GM18867 (cell line): ENCODE data around the gene WBP2.
"Not testable (repeated sequence)": the region's sequence is repeated elsewhere in the genome, so short reads cannot be mapped to it uniquely, and the experiment has no call there.

Experiments used
- ATAC-seq: cut with Tn5 transposase; IDR thresholded peaks from one replicate; pipeline ENCODE4 v1.9.1; 2021; ENCODE audit warnings: mild to moderate bottlenecking, moderate library complexity; ENCODE audit not compliant: unreplicated experiment

WBP2 gene

DNA sequence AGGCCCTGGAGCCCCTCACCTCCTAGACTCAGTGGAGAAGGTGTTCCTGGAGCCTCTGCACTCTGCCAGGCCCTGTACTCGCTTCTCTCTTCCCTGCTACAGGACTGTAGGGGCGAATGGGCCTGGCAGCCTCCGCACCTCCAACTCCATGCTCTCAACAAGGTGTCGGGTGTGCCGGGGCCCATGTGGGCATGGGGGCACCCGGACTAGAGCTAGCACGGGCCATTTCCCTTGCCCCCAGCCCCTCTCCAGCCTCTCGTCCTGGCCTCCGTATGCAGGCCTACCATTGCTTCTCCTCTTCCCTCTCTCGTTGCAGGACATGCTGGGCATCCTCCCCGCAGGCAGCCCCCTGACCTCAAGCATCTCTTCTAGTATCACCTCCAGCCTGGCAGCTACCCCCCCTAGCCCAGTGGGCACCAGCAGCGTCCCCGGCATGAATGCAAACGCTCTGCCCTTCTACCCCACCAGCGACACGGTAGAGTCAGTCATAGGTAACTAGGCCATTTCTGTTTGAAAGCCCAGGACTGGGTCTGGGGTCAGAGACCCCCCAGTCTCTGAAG lies 36.7 kb downstream of the WBP2 start:
- no peak for ATAC-seq

DNA sequence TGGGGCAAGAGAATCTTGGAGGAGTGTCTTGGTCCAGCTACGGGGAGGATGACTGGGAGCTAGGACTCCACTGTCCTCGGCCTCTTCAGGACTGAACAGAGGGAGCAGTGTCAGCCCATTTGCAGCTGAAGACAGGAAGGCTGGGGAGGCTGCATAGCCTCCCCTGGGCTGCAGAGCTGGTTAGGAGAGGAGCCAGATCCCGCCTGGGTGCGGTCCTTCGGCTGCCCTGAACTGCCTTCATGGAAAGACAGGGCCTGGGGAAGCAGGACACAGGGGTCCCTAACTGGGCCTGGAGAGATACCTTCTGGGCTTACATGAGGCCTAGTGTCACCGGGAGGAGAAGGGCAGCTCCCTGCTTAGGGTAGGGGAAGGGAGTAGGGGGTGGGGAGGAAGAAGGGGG lies 37.6 kb downstream of the WBP2 start:
- no peak for ATAC-seq

DNA sequence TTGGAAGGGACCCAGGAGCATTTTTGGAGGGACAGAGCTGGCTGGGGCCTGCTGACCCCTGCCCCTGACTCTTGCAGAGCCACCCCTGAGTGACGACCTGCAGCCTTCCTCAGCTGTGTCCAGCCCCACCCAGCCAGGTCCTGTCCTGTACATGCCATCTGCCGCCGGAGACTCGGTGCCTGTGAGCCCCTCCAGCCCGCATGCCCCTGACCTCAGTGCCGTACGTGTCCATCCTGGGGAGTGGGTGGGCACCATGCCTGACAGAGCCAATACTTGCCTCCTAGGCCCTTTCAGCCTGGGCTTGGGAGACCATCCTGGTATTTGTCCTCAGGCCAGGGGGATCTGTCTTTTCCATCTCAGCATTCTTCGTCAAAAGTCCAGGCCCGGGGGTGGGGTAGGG lies 38.4 kb downstream of the WBP2 start:
- no peak for ATAC-seq

DNA sequence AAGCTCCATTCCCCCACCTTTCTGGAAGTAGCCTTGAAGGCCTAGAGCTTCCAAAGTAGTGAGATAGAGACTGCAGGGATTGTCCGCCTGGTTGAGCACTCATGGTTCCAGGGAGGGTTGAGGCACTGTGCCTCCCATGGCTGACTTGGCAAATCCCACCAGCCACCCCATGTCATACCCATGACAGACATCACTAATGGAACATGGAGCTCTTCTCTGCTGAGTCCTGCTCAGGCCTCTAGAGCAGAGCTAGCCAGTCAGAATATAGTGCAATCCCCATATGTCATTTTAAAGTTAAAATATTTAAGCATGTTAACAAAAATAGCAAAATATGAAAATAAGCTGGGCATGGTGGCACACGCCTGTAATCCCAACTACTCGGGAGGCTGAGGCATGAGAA lies 39.7 kb downstream of the WBP2 start:
- ATAC-seq = no peak

DNA sequence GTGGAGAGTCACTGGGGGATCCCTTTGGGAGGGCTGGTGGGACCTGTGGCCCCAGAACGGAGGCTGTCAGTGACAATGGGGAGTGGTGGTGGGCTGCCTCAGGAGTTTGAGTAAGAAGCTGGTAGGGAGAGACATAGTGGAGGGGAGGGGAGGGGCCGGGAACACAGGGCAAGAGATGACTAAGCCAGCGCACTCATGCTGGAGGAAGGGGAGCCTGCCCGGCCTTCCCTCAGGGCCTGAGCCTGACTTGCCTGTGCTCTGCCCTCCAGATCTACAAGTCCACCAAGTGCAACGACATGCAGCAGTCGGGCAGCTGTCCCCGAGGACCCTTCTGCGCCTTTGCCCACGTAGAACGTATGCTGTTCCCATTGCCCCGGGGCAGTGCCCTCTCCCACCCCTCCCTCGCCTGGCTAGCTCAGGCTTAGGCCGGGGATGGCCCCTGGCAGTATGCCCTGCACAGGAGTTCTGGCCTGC lies 40.2 kb downstream of the WBP2 start:
- ATAC-seq = no peak

GRCh38 chr17:75814021-75814395 lies 41.1 kb downstream of the WBP2 start:
- ATAC-seq = no peak

GRCh38 chr17:75813081-75814020 lies 41.8 kb downstream of the WBP2 start:
- no peak for ATAC-seq

DNA sequence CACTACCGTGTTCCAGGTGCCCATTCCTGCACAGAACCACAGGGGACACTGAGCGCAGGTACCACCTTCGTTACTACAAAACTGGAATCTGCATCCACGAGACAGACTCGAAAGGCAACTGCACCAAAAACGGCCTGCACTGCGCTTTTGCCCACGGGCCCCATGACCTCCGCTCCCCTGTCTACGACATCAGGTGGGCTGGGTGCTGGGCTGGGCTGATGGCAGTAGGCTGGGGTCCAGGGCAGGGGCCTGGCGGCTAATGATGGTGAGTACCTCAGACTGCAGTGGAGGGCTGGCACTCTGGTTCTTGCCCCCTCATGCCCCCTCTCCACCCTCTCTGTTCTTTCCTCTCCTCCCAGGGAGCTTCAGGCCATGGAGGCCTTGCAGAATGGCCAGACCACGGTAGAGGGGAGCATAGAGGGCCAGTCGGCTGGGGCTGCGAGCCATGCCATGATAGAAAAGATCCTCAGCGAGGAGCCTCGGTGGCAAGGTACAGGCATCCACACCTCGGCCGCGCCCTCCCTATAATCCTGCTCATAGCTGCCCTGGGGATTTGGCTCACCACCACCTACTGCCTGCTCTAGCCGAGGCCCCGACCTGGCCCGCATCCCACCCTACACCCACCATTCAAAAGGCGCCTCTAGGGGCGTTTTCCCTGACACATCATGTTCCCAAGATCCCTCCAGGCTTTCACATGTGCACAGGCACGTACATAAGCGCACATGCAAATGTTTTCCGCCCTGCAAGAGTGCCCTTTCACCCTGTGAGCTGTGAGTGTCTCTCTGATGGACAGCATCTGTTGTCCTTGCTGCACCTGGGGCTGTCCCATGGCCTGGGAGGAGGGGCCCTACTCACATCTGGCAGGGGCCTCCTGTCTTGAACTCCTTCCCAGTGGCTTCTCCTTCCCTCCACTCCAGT lies 42.8 kb downstream of the WBP2 start:
- ATAC-seq = no peak

GRCh38 chr17:75811174-75811573 lies 44.0 kb downstream of the WBP2 start:
- no peak for ATAC-seq

- ATAC-seq = not testable (repeated sequence)
These were observed 44.4 kb downstream of the WBP2 start for GRCh38 chr17:75810756-75811155.

DNA sequence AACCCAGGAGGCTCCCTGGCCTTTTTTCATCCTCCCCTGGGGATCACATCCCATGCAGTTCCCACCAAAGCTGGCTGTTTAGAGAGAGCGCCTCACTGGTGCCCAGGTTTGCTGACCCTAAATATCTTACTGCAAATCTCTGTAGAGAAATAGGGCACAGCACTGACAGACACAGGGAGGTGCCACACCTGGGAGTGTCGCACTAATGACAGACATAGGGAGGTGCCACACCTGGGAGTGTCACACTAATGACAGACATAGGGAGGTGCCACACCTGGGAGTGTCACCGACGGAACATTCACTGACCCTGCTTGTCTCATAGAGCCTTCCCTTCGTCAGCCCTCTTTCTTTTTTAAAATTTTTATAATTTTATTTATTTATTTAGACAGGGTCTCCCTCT lies 44.9 kb downstream of the WBP2 start:
- no peak for ATAC-seq

- no peak for ATAC-seq
These were observed 45.5 kb downstream of the WBP2 start for GRCh38 chr17:75809631-75810111.

- ATAC-seq = no peak
These were observed 46.1 kb downstream of the WBP2 start for GRCh38 chr17:75808905-75809621.

DNA sequence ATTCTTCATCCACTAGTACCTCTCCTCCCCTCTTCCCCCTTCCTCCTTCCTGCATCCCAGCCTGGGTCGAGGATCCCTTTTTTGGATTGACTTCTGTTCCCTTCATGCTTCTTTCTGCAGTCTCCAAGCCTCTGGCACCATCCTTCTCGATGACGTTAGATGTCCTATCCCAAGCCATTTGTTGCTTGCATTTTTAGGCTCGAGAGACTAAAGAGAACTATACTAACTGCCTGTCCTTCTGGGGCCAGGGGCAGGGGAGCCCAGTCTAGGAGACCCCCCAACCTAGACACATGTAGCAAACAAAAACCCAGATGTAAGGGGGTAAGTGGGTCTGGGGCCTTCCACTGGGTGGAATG lies 46.6 kb downstream of the WBP2 start:
- ATAC-seq = no peak

DNA sequence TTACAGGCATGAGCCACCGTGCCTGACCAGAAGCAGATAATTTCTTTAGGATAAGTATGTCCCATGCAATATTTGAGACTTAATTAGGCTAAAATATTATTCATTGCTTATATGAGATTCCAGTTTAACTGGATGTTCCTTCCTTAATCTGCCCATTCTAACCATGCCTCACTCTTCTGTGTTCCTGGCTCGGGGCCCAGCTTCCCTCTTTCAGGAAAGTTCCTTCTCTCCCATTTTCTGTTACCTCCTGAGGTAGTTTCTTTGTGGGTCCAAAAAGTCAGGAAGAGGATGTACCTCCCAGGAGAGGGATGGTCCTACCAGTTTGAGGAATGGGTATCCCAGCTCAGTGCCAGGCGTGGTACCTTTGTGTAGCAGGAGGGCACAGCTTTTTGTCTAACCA lies 47.3 kb downstream of the WBP2 start:
- no peak for ATAC-seq

GRCh38 chr17:75806822-75807500 lies 48.2 kb downstream of the WBP2 start:
- ATAC-seq = no peak

DNA sequence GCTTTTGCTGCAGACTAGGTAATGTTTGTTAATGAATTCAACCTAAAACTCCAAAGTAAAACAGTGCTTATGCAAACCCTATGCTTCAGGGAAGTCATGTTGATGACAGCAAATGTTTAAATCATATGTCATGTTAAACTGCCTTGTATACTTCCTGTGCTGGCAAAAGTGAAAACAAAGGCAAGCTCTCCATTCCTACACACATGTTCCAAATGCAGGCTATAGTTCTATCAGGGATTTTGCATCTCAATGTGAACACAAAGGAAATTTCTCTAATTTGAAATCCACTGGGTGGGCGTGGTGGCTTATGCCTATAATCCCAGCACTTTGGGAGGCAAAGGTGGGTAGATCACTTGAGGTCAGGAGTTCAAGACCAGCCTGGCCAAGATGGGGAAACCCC lies 51.3 kb downstream of the WBP2 start:
- no peak for ATAC-seq

- ATAC-seq = no peak
These were observed 55.7 kb downstream of the WBP2 start for GRCh38 chr17:75799402-75799801.

DNA sequence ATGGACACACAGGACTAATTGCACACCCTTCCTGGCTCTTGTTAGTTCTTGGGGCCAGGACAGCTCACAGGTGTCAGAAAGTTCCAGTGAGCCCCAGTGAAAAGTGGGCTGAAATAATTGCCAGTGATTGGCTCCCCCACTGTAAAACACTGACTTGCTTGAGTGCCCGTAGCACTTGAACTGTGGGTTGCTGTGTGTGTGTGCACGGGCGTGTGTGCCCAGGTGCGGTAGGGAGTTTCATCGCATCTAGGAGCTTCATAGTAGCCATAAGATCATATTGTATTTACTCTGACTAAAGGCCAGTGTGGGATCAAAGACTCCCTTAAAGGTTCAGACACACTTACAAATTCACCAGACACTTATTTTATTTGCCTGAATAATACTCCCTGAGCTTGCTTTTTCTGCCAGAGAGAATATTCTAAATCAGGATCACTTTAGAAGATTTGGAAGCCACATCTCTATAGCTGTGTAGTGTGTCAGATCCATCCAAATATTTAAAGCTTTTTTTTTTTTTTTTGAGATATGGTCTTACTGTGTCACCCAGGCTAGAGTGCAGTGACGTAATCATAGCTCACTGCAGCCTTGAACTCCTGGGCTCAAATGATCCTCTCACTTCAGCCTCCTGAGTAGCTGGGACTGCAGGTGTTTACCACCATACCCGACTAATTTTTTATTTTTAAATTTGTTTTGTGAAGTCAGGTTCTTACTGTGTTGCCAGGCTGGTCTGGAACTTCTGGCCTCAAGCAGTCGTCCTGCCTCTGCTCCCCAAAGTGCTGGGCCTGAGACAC lies 59.1 kb downstream of the WBP2 start:
- no peak for ATAC-seq
